PC-9 (cell line): Measurements from ENCODE around the gene MSI2.

Experiments
- CTCF ChIP-seq: fragments of 200-600 bp; sonication (generic); conservative IDR thresholded peaks from 2 replicates; pipeline ENCODE4 v1.6.1; 2017; ENCODE audit warnings: mixed run types, antibody characterized with exemption, mild to moderate bottlenecking, moderate library complexity
- EZH2 ChIP-seq: fragments of 200-600 bp; sonication (generic); IDR thresholded peaks from 2 replicates; pipeline ENCODE4 v1.8.0; 2017; ENCODE audit warnings: antibody characterized with exemption, low read depth

GRCh38 chr17:57644326-57644725 is 388.0 kb downstream of the MSI2 start:
- TF ChIP-seq CTCF (no peak), EZH2 (no peak)
